ENCODE data around the gene NTN1.

The NTN1 gene

GRCh38 chr17:9087921-9088320 is 66.6 kb downstream of the NTN1 start:
- Histone ChIP-seq H3K79me2 (ENCODE audit: control insufficient read depth, insufficient read depth, low read length, poor library complexity) (no peaks in the 10 kb centered on the region), H3K4me1 (ENCODE audit: control insufficient read depth in 1 of 2, insufficient read depth in 2 of 2, low read length in 2 of 2) (peaks cover 0 to 2% of the 10 kb centered on the region in 2 experiments), H3K18ac (ENCODE audit: low read length) (no peak overlapping the region), H2BK12ac (ENCODE audit: low read length) (no peak overlapping the region), H3K4ac (ENCODE audit: low read depth, low read length) (no peak overlapping the region), H3K4me3 (ENCODE audit: low read depth, low read length) (no peak overlapping the region), H4K12ac (ENCODE audit: low read depth, low read length) (no peak overlapping the region), H3K14ac (ENCODE audit: low read length) (no peak overlapping the region), H3K27ac (ENCODE audit: low read depth, low read length) (no peak overlapping the region), H2BK120ac (ENCODE audit: insufficient read depth, low read length, poor library complexity) (no peak overlapping the region), H4K8ac (ENCODE audit: low read depth, low read length) (no peak overlapping the region), H3K23ac (ENCODE audit: low read length) (no peak overlapping the region), H3K27me3 (ENCODE audit: insufficient read depth, low read length) (no peaks in the 10 kb centered on the region), H4K91ac (ENCODE audit: low read depth, low read length) (no peak overlapping the region), H3K79me1 (ENCODE audit: low read length) (no peaks in the 10 kb centered on the region), H3K4me2 (ENCODE audit: low read length) (no peak overlapping the region), H3K9ac (ENCODE audit: low read length) (no peak overlapping the region), H3K9me3 (ENCODE audit: insufficient read depth, low read depth, low read length) (peaks cover 6% of the 10 kb centered on the region), H2AK5ac (ENCODE audit: low read length) (no peak overlapping the region), H2AFZ (ENCODE audit: insufficient read depth, low read length, poor library complexity) (no peak overlapping the region), H2BK5ac (ENCODE audit: low read depth, low read length, poor library complexity) (no peak overlapping the region), H3K36me3 (ENCODE audit: control insufficient read depth in 1 of 2, insufficient read depth in 2 of 2, low read length in 2 of 2) (no peaks in the 10 kb centered on the region)
- DNase-seq: no peak
- no CpG with 5 or more reads among the region's 9 CpGs for WGBS (ENCODE audit: extremely low coverage, insufficient coverage, insufficient read length)

- Histone ChIP-seq H3K18ac (ENCODE audit: low read length) (no peak overlapping the region), H3K36me3 (ENCODE audit: control insufficient read depth in 1 of 2, insufficient read depth in 2 of 2, low read length in 2 of 2) (no peaks in the 10 kb centered on the region), H3K9ac (ENCODE audit: low read length) (no peak overlapping the region), H3K4ac (ENCODE audit: low read depth, low read length) (no peak overlapping the region), H3K4me3 (ENCODE audit: low read depth, low read length) (no peak overlapping the region), H3K79me2 (ENCODE audit: control insufficient read depth, insufficient read depth, low read length, poor library complexity) (no peaks in the 10 kb centered on the region), H2AK5ac (ENCODE audit: low read length) (no peak overlapping the region), H2BK120ac (ENCODE audit: insufficient read depth, low read length, poor library complexity) (no peak overlapping the region), H2BK12ac (ENCODE audit: low read length) (no peak overlapping the region), H3K4me2 (ENCODE audit: low read length) (no peak overlapping the region), H3K79me1 (ENCODE audit: low read length) (no peaks in the 10 kb centered on the region), H4K12ac (ENCODE audit: low read depth, low read length) (no peak overlapping the region), H3K23ac (ENCODE audit: low read length) (no peak overlapping the region), H4K91ac (ENCODE audit: low read depth, low read length) (no peak overlapping the region), H3K27me3 (ENCODE audit: insufficient read depth, low read length) (no peaks in the 10 kb centered on the region), H3K4me1 (ENCODE audit: control insufficient read depth in 1 of 2, insufficient read depth in 2 of 2, low read length in 2 of 2) (no peaks in the 10 kb centered on the region), H4K8ac (ENCODE audit: low read depth, low read length) (no peak overlapping the region), H2BK5ac (ENCODE audit: low read depth, low read length, poor library complexity) (no peak overlapping the region), H3K27ac (ENCODE audit: low read depth, low read length) (no peak overlapping the region), H3K14ac (ENCODE audit: low read length) (no peak overlapping the region), H2AFZ (ENCODE audit: insufficient read depth, low read length, poor library complexity) (no peak overlapping the region), H3K9me3 (ENCODE audit: insufficient read depth, low read depth, low read length) (peaks cover 6% of the 10 kb centered on the region)
- whole genome bisulfite sequencing (ENCODE audit: extremely low coverage, insufficient coverage, insufficient read length): no CpG with 5 or more reads among the region's 9 CpGs
- DNase-seq: no peak
Measured at GRCh38 chr17:9090641-9091096, 69.4 kb downstream of the NTN1 start.

- H3K4me3 ChIP-seq (ENCODE audit: low read depth, low read length): no peak overlapping the region
- no peak overlapping the region for H3K9ac ChIP-seq (ENCODE audit: low read length)
- no peaks in the 10 kb centered on the region for H3K79me2 ChIP-seq (ENCODE audit: control insufficient read depth, insufficient read depth, low read length, poor library complexity)
- no peak overlapping the region for H2BK5ac ChIP-seq (ENCODE audit: low read depth, low read length, poor library complexity)
- no peak overlapping the region for H2AFZ ChIP-seq (ENCODE audit: insufficient read depth, low read length, poor library complexity)
- no peaks in the 10 kb centered on the region for H3K79me1 ChIP-seq (ENCODE audit: low read length)
- no peak overlapping the region for H4K8ac ChIP-seq (ENCODE audit: low read depth, low read length)
- H3K4ac ChIP-seq (ENCODE audit: low read depth, low read length): no peak overlapping the region
- H2BK12ac ChIP-seq (ENCODE audit: low read length): no peak overlapping the region
- no peaks in the 10 kb centered on the region for H3K27me3 ChIP-seq (ENCODE audit: insufficient read depth, low read length)
- H3K9me3 ChIP-seq (ENCODE audit: insufficient read depth, low read depth, low read length): no peaks in the 10 kb centered on the region
- DNase-seq: no peak
- no peak overlapping the region for H2BK120ac ChIP-seq (ENCODE audit: insufficient read depth, low read length, poor library complexity)
- H3K23ac ChIP-seq (ENCODE audit: low read length): no peak overlapping the region
- no peak overlapping the region for H3K14ac ChIP-seq (ENCODE audit: low read length)
- H3K4me1 ChIP-seq (ENCODE audit: control insufficient read depth in 1 of 2, insufficient read depth in 2 of 2, low read length in 2 of 2): no peaks in the 10 kb centered on the region
- H4K12ac ChIP-seq (ENCODE audit: low read depth, low read length): no peak overlapping the region
- WGBS (ENCODE audit: extremely low coverage, insufficient coverage, insufficient read length): no CpG with 5 or more reads among the region's 1 CpG
- no peak overlapping the region for H2AK5ac ChIP-seq (ENCODE audit: low read length)
- no peak overlapping the region for H3K18ac ChIP-seq (ENCODE audit: low read length)
- H3K36me3 ChIP-seq (ENCODE audit: control insufficient read depth in 1 of 2, insufficient read depth in 2 of 2, low read length in 2 of 2): no peaks in the 10 kb centered on the region
- no peak overlapping the region for H3K4me2 ChIP-seq (ENCODE audit: low read length)
- H4K91ac ChIP-seq (ENCODE audit: low read depth, low read length): no peak overlapping the region
- H3K27ac ChIP-seq (ENCODE audit: low read depth, low read length): no peak overlapping the region
Measured at GRCh38 chr17:9094193-9094592, 72.9 kb downstream of the NTN1 start.

GRCh38 chr17:9095390-9095789 is 74.1 kb downstream of the NTN1 start:
- H3K18ac ChIP-seq (ENCODE audit: low read length): no peak overlapping the region
- no peak overlapping the region for H3K4me3 ChIP-seq (ENCODE audit: low read depth, low read length)
- H3K36me3 ChIP-seq (ENCODE audit: control insufficient read depth in 1 of 2, insufficient read depth in 2 of 2, low read length in 2 of 2): no peaks in the 10 kb centered on the region
- H4K12ac ChIP-seq (ENCODE audit: low read depth, low read length): no peak overlapping the region
- DNase-seq: no peak
- H2AK5ac ChIP-seq (ENCODE audit: low read length): no peak overlapping the region
- no peaks in the 10 kb centered on the region for H3K79me2 ChIP-seq (ENCODE audit: control insufficient read depth, insufficient read depth, low read length, poor library complexity)
- H3K27ac ChIP-seq (ENCODE audit: low read depth, low read length): no peak overlapping the region
- no CpG with 5 or more reads among the region's 2 CpGs for WGBS (ENCODE audit: extremely low coverage, insufficient coverage, insufficient read length)
- H3K23ac ChIP-seq (ENCODE audit: low read length): no peak overlapping the region
- H2BK120ac ChIP-seq (ENCODE audit: insufficient read depth, low read length, poor library complexity): no peak overlapping the region
- no peak overlapping the region for H4K91ac ChIP-seq (ENCODE audit: low read depth, low read length)
- no peaks in the 10 kb centered on the region for H3K79me1 ChIP-seq (ENCODE audit: low read length)
- H2BK12ac ChIP-seq (ENCODE audit: low read length): no peak overlapping the region
- H3K4me1 ChIP-seq (ENCODE audit: control insufficient read depth in 1 of 2, insufficient read depth in 2 of 2, low read length in 2 of 2): no peaks in the 10 kb centered on the region
- H3K4ac ChIP-seq (ENCODE audit: low read depth, low read length): no peak overlapping the region
- no peak overlapping the region for H3K4me2 ChIP-seq (ENCODE audit: low read length)
- no peaks in the 10 kb centered on the region for H3K27me3 ChIP-seq (ENCODE audit: insufficient read depth, low read length)
- H2AFZ ChIP-seq (ENCODE audit: insufficient read depth, low read length, poor library complexity): no peak overlapping the region
- no peak overlapping the region for H3K9ac ChIP-seq (ENCODE audit: low read length)
- no peaks in the 10 kb centered on the region for H3K9me3 ChIP-seq (ENCODE audit: insufficient read depth, low read depth, low read length)
- no peak overlapping the region for H3K14ac ChIP-seq (ENCODE audit: low read length)
- H2BK5ac ChIP-seq (ENCODE audit: low read depth, low read length, poor library complexity): no peak overlapping the region
- H4K8ac ChIP-seq (ENCODE audit: low read depth, low read length): no peak overlapping the region
